ENCODE data around the gene BCL7A.
"Not testable (repeated sequence)": the region's sequence is repeated elsewhere in the genome, so short reads cannot be mapped to it uniquely, and the experiment has no call there.

The BCL7A gene

GRCh38 chr12:122028165-122028904 lies 6.7 kb downstream of the BCL7A start:
- DNase-seq, result no peak

- no peak for DNase-seq
Observed at GRCh38 chr12:122028905-122029560, 7.3 kb downstream of the BCL7A start.

- DNase-seq, result no peak
Observed at GRCh38 chr12:122029620-122030423, 8.1 kb downstream of the BCL7A start.

- DNase-seq, result no peak
Observed at GRCh38 chr12:122030424-122031035, 8.8 kb downstream of the BCL7A start.

GRCh38 chr12:122031342-122032216 lies 9.9 kb downstream of the BCL7A start:
- DNase-seq, result no peak

- no peak for DNase-seq
Observed at GRCh38 chr12:122032580-122032979, 10.9 kb downstream of the BCL7A start.

- no peak for DNase-seq
Observed at GRCh38 chr12:122035292-122035691, 13.6 kb downstream of the BCL7A start.

- no peak for DNase-seq
Observed at GRCh38 chr12:122036153-122036552, 14.5 kb downstream of the BCL7A start.

GRCh38 chr12:122040579-122041386 lies 19.1 kb downstream of the BCL7A start:
- DNase-seq, result no peak

GRCh38 chr12:122041458-122041857 lies 19.8 kb downstream of the BCL7A start:
- not testable (repeated sequence) for DNase-seq

- DNase-seq, result no peak
Observed at GRCh38 chr12:122042910-122043309, 21.2 kb downstream of the BCL7A start.

- no peak for DNase-seq
Observed at GRCh38 chr12:122043476-122043875, 21.8 kb downstream of the BCL7A start.

GRCh38 chr12:122045262-122045661 lies 23.6 kb downstream of the BCL7A start:
- DNase-seq, result no peak

- DNase-seq, result no peak
Observed at GRCh38 chr12:122046145-122046544, 24.5 kb downstream of the BCL7A start.

GRCh38 chr12:122048151-122048550 lies 26.5 kb downstream of the BCL7A start:
- DNase-seq, result no peak

GRCh38 chr12:122049827-122050226 lies 28.1 kb downstream of the BCL7A start:
- DNase-seq, result no peak

- DNase-seq, result no peak
Observed at GRCh38 chr12:122050706-122051105, 29.0 kb downstream of the BCL7A start.

GRCh38 chr12:122051231-122051876 lies 29.7 kb downstream of the BCL7A start:
- DNase-seq, result no peak

GRCh38 chr12:122052285-122052684 lies 30.6 kb downstream of the BCL7A start:
- no peak for DNase-seq

- no peak for DNase-seq
Observed at GRCh38 chr12:122054842-122055520, 33.3 kb downstream of the BCL7A start.

All from NCI-H226 (cell line).